ENCODE results near the gene UNC13B.

DNA sequence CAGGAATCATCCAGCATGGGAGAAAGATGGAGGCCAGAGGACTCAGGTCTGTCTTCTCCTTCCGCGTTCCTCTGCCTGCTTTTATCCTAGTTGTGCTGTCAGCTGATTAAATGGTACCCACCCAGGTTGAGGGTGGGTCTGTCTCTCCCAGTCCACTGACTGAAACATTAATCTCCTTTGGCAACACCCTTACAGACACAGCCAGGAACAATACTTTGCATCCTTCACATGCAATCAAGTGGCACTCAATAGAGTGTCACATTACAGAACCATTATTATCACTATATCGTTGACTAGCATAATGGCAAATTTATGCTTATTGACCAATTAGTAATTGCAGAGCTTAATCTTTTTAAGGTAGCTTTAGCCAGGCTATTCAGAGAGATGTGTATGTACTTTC is 64.8 kb downstream of the UNC13B start:
- TF ChIP-seq, protein P1, sequence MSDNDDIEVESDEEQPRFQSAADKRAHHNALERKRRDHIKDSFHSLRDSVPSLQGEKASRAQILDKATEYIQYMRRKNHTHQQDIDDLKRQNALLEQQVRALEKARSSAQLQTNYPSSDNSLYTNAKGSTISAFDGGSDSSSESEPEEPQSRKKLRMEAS (IDR thresholded peaks at IDR 0.05) = no peak
- TF ChIP-seq RAD21 (IDR thresholded peaks at IDR 0.05; ENCODE audit: low read depth) (no peak), EP300 (IDR thresholded peaks at IDR 0.05; ENCODE audit: borderline replicate concordance) (no peak), CEBPB (IDR thresholded peaks at IDR 0.05) (no peak), YY1 (IDR thresholded peaks at IDR 0.05; ENCODE audit: low read depth) (no peak), TAF1 (IDR thresholded peaks at IDR 0.05; ENCODE audit: low read depth) (no peak), NFIC (IDR thresholded peaks at IDR 0.05) (no peak), USF1 (IDR thresholded peaks at IDR 0.05) (no peak), ZBTB7A (IDR thresholded peaks at IDR 0.05; ENCODE audit: low read depth) (no peak), FOXM1 (IDR thresholded peaks at IDR 0.05; ENCODE audit: borderline replicate concordance, low read depth) (no peak)
- TF ChIP-seq, protein P2, sequence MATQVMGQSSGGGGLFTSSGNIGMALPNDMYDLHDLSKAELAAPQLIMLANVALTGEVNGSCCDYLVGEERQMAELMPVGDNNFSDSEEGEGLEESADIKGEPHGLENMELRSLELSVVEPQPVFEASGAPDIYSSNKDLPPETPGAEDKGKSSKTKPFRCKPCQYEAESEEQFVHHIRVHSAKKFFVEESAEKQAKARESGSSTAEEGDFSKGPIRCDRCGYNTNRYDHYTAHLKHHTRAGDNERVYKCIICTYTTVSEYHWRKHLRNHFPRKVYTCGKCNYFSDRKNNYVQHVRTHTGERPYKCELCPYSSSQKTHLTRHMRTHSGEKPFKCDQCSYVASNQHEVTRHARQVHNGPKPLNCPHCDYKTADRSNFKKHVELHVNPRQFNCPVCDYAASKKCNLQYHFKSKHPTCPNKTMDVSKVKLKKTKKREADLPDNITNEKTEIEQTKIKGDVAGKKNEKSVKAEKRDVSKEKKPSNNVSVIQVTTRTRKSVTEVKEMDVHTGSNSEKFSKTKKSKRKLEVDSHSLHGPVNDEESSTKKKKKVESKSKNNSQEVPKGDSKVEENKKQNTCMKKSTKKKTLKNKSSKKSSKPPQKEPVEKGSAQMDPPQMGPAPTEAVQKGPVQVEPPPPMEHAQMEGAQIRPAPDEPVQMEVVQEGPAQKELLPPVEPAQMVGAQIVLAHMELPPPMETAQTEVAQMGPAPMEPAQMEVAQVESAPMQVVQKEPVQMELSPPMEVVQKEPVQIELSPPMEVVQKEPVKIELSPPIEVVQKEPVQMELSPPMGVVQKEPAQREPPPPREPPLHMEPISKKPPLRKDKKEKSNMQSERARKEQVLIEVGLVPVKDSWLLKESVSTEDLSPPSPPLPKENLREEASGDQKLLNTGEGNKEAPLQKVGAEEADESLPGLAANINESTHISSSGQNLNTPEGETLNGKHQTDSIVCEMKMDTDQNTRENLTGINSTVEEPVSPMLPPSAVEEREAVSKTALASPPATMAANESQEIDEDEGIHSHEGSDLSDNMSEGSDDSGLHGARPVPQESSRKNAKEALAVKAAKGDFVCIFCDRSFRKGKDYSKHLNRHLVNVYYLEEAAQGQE (IDR thresholded peaks at IDR 0.05; ENCODE audit: low read depth) = no peak
